HG03575 (cell line): ENCODE measurements around the gene POLR2E.

Experiments
- ATAC-seq: cut with Tn5 transposase; IDR thresholded peaks from one replicate; pipeline ENCODE4 v1.9.1; 2021; ENCODE audit not compliant: unreplicated experiment, insufficient number of reproducible peaks, low FRiP score; ENCODE audit errors: extremely low read depth

POLR2E gene

GRCh38 chr19:1113030-1113985 lies 18.1 kb upstream of the POLR2E start:
- ATAC-seq: no peak

GRCh38 chr19:1112268-1113029 lies 17.3 kb upstream of the POLR2E start:
- ATAC-seq: no peak

- no peak for ATAC-seq
Observed at GRCh38 chr19:1111641-1112267, 16.6 kb upstream of the POLR2E start.

DNA sequence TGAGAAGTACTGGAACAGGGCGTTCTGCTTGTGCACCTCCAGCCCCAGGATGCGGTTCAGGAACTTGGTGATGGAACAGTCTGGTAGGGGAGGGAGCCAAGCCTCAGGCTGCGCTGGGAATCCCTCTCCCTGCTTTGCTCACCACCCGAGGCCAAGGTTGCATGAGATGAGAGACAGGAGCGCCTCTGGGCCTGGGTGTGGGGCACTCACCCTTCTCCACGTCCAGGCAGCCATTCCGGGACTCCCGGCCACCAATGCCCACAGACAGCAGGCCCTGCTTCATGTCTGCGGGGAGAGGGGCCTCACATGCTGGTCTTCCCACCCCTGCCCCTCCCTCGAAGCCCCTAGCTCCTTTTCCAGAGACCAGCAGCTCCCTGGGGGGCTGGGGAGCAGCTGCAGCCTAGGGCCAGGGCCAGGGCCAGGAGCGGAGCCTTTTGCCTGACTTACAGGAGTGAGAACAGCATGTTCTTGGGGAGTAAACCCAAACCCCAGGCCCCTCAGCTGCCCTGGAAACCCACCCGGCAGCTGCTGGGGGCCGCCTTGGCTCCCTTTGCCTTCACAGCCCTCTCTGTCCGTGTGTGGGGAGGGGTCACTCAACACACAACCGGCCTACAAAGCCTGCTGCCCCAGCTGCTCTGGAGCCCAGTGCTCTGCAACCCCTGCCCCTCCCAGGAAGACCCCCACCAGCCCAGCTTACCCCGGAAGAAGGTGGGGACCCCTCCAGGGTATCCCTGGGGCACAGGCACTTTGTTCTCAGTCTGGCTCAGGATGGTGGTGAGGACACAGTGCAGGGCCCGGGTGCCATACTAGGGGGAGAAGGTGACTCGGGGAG lies 15.8 kb upstream of the POLR2E start:
- ATAC-seq: no peak

DNA sequence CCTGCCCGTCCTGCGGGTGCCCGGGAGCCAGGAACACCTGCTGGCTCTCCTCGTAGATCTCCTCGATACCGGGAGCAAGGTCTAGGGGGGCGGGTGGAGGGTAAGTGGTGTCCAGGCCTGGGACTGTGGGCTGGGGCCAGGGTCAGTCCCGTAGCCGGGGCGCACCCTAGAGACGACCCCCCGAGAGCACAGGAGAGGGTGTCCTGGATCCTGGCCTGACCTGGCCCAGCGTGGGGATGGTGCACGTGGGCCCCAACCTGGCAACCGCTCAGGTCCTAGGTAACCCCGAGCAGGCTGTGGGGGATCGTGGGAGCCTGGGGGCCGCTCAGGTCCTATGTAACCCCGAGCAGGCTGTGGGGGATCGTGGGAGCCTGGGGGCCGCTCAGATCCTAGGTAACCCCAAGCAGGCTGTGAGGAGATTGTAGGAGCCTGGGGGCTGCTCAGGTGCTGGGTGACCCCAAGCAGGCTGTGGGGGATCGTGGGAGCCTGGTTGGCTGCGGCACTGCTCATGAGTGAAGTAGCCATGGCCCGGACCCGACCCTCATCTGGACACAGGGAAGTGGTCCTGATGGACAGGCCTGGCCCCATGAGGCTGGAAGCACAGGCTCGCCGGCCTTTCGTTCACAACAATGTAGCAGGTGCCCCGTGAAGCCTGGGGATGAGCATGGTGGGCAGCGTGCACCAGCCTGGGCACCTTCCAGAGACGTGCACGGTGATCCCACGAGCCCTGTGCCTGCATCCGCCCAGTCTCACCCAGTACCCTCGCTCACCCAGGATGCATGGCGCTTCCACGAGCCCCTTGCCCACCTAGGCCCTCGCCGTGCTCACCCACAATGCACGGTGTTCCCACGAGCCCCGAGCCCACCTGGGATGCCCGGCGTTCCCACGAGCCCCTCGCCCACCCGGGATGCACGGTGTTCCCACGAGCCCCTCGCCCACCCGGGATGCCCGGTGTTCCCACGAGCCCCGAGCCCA lies 14.8 kb upstream of the POLR2E start:
- ATAC-seq: no peak

GRCh38 chr19:1109032-1109551 lies 13.9 kb upstream of the POLR2E start:
- ATAC-seq: no peak

DNA sequence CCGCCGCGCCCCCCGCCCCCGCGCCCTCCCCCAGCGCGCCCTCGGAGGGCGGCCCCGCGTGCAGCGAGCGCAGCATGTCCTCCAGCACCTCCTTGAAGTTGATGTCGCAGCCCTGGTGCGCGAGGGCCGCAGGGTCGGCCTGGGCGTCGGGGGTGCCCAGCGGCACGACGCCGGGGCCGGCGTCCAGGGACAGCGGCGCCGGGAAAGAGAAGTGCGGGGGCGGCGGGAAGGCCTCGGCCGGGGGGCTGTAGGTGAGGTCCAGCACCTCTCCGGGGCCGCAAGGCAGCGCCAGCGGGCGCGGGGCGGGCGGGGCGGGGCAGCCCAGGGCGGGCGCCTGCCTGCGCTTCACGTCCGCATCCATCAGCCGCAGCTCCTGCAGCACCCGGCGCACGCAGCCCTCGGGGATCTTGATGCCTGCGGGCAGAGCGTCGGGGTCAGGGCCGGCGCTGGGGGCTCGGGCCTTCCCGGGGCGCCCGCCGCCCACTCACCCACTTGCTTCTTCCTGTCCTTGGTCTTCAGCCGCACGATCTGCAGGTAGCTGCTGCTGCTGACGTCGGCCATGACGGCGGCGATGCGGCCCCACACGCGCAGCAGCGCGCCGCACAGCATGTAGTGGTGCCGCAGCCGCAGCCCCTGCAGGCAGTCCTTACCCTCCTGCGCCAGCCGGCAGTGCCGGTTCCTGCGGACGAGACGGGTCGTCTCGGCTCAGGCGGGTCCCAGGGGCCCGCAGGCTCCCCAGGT lies 13.3 kb upstream of the POLR2E start:
- ATAC-seq: no peak

- ATAC-seq: no peak
Observed at GRCh38 chr19:1107661-1108261, 12.6 kb upstream of the POLR2E start.

- ATAC-seq: no peak
Observed at GRCh38 chr19:1106841-1107660, 11.9 kb upstream of the POLR2E start.

GRCh38 chr19:1105873-1106840 lies 11.0 kb upstream of the POLR2E start:
- ATAC-seq: no peak

DNA sequence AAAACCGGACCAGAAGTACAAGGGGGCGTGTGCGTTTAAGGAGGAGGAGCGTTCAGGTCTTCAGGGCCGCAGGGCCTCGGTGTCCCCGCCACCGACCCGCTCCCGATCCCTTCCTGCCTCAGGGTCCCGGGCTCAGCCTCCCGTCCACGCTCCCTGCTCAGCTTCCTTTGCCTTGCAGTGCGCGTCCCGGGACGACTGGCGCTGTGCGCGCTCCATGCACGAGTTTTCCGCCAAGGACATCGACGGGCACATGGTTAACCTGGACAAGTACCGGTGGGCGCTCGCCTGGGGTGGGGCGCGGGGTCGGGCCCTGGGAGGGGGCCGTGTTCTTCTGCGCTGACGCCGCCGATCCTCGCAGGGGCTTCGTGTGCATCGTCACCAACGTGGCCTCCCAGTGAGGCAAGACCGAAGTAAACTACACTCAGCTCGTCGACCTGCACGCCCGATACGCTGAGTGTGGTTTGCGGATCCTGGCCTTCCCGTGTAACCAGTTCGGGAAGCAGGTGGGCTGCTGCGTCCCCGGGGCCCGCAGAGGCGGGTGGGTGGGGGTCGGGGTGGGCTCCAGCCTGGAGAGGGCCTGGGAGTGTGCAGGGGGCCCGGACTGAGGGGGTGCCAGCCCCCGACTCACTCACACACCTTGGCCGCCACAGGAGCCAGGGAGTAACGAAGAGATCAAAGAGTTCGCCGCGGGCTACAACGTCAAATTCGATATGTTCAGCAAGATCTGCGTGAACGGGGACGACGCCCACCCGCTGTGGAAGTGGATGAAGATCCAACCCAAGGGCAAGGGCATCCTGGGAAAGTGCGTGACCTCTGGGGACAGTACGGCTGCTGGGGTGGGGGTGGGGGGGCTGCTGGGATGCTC lies 10.1 kb upstream of the POLR2E start:
- no peak for ATAC-seq

DNA sequence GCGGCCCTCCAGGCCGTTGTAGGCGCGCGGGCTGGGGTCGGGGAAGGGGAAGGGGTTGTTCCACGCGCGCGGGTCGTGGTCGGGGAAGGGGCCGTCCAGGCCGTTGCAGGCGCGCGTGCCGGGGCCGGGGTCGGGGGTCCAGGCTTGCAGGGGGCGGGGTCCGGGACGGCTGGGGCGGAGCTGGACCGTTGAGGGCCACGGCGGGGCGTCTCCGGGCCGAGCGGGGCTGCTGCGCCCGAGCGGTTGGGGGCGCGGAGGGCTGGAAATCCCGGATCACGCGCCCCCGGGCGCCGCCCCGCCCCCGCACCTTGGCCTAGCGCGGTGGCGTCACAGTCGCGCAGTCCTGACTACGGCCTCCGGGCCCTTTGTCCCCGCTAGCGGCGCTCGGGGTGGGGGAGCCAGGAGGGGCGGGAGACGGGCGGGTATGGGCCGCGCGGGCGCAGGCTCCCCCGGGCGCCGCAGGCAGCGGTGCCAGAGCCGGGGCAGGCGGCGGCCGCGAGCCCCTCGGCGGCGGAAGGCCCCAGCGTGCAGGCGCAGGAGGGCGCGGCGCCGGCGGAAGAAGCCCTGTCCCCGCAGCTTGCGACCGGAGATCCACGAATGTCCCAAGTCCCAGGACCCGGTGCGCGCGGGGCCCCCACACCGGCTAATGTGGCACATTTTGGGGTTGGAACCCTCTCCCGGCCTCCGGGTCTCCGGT lies 9.3 kb upstream of the POLR2E start:
- ATAC-seq: no peak

DNA sequence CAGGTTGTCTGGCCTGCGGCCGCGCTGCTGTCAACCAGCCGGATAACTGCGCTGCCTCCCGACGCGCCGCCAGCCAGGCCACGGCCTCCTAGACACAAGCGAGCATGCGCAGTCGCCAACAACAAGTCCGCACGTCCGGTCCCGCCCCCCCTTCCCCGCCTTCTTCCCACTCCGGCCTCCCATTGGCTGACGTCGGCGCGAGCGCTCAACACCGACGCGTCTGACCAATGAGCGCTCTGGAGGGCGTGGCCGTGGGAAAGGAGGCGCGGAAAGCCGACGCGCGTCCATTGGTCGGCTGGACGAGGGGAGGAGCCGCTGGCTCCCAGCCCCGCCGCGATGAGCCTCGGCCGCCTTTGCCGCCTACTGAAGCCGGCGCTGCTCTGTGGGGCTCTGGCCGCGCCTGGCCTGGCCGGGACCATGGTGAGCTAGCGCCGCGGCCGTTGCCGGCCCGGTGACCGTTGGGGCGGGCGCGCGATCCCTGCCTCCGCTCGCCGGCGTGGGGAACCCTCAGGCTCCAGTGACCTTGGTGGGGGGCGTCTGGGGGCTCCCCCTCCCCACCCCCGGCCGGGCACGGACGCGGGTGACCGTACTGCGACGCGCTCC lies 8.6 kb upstream of the POLR2E start, which contains the start of gene GPX4:
GPX4 (plus strand) TSS at position 287 of the 603 bp plus-strand sequence; CDS start at position 337, 50 bp downstream.
- ATAC-seq: no peak
